HG03442 (cell line): ENCODE data around the gene HIPK3.
A peak's percentile ranks its signal among the peaks of the same experiment; 100 is the strongest.

Source experiments
- ATAC-seq: cut with Tn5 transposase; IDR thresholded peaks from one replicate; pipeline ENCODE4 v1.9.1; 2021; ENCODE audit warnings: mild to moderate bottlenecking, moderate library complexity; ENCODE audit not compliant: unreplicated experiment

Gene HIPK3

GRCh38 chr11:33387996-33388395, 130.8 kb downstream of the HIPK3 start:
- ATAC-seq, result peak; percentile 57

GRCh38 chr11:33388793-33389525, 131.8 kb downstream of the HIPK3 start:
- no peak for ATAC-seq

GRCh38 chr11:33389635-33390034, 132.5 kb downstream of the HIPK3 start:
- peak; percentile 58 for ATAC-seq

GRCh38 chr11:33390944-33391892, 134.0 kb downstream of the HIPK3 start:
- no peak for ATAC-seq

GRCh38 chr11:33391893-33392251, 134.7 kb downstream of the HIPK3 start:
- no peak for ATAC-seq

- ATAC-seq, result no peak
Observed at GRCh38 chr11:33394431-33395109, 137.4 kb downstream of the HIPK3 start.

GRCh38 chr11:33396361-33396760, 139.2 kb downstream of the HIPK3 start:
- ATAC-seq, result no peak

GRCh38 chr11:33399421-33399820, 142.2 kb downstream of the HIPK3 start:
- ATAC-seq, result no peak

- no peak for ATAC-seq
Observed at GRCh38 chr11:33402066-33402465, 144.9 kb downstream of the HIPK3 start.

GRCh38 chr11:33403344-33403743, 146.2 kb downstream of the HIPK3 start:
- ATAC-seq, result no peak

- ATAC-seq, result no peak
Observed at GRCh38 chr11:33405834-33406602, 148.8 kb downstream of the HIPK3 start.
